ENCODE results near the gene COL9A3.

The COL9A3 gene

DNA sequence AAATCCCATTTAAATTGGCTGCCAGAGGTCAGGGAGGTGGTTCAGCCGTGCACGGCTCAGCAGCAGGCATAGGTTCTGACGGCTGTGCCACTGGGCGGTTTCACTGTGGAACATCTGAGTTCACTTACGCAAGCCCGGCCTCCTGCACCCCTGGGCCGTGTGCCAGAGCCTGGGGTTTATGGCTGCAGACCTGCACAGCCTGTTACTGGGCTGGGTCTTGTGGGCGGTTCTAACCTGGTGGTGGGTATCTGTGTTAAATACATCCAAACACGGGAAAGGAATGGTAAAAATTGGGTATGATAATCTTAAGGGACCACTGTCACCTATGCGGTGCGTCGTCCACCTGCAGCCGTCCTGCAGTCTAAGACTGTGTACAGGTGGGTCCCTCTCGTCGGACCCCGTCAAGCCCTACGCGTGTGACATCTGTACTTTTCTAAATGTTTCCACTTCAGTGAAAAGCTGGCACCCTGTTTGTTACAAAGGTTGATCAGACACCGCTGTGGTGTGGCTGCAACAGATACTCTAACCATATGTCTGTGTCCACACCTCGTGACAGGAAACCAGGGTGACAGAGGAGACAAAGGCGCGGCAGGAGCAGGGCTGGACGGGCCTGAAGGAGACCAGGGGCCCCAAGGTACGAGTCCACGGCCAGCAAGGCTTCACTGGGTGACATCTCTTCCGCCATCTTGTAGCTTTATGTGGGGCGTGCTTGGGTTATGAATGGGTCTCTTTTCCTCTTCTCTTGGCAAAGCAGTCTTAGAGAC, 21.5 kb downstream of the COL9A3 start:
- DNase-seq (ENCODE audit: low read depth) = peak; percentile 47
- no peak overlapping the region for H3K4me3 ChIP-seq (ENCODE audit: control insufficient read depth, low read depth, low read length)
- TF ChIP-seq, protein P1, sequence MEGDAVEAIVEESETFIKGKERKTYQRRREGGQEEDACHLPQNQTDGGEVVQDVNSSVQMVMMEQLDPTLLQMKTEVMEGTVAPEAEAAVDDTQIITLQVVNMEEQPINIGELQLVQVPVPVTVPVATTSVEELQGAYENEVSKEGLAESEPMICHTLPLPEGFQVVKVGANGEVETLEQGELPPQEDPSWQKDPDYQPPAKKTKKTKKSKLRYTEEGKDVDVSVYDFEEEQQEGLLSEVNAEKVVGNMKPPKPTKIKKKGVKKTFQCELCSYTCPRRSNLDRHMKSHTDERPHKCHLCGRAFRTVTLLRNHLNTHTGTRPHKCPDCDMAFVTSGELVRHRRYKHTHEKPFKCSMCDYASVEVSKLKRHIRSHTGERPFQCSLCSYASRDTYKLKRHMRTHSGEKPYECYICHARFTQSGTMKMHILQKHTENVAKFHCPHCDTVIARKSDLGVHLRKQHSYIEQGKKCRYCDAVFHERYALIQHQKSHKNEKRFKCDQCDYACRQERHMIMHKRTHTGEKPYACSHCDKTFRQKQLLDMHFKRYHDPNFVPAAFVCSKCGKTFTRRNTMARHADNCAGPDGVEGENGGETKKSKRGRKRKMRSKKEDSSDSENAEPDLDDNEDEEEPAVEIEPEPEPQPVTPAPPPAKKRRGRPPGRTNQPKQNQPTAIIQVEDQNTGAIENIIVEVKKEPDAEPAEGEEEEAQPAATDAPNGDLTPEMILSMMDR (conservative IDR thresholded peaks at IDR 0.05; ENCODE audit: control insufficient read depth, insufficient read depth, low read depth, low read length) = no peak

- TF ChIP-seq, protein P1 (conservative IDR thresholded peaks at IDR 0.05; ENCODE audit: control insufficient read depth, insufficient read depth, low read depth, low read length) = no peak
- H3K4me3 ChIP-seq (ENCODE audit: control insufficient read depth, low read depth, low read length) = no peak overlapping the region
- no peak for DNase-seq (ENCODE audit: low read depth)
These were observed 22.4 kb downstream of the COL9A3 start for GRCh38 chr20:62839261-62839660.

GRCh38 chr20:62839816-62840215, 23.0 kb downstream of the COL9A3 start:
- H3K4me3 ChIP-seq (ENCODE audit: control insufficient read depth, low read depth, low read length) = no peak overlapping the region
- DNase-seq (ENCODE audit: low read depth) = no peak
- TF ChIP-seq, protein P1 (conservative IDR thresholded peaks at IDR 0.05; ENCODE audit: control insufficient read depth, insufficient read depth, low read depth, low read length) = no peak

- no peak overlapping the region for H3K4me3 ChIP-seq (ENCODE audit: control insufficient read depth, low read depth, low read length)
- no peak for DNase-seq (ENCODE audit: low read depth)
- TF ChIP-seq, protein P1 (conservative IDR thresholded peaks at IDR 0.05; ENCODE audit: control insufficient read depth, insufficient read depth, low read depth, low read length) = no peak
These were observed 23.7 kb downstream of the COL9A3 start for GRCh38 chr20:62840244-62841197.

GRCh38 chr20:62841705-62842212, 24.9 kb downstream of the COL9A3 start:
- no peak for DNase-seq (ENCODE audit: low read depth)
- no peak overlapping the region for H3K4me3 ChIP-seq (ENCODE audit: control insufficient read depth, low read depth, low read length)
- TF ChIP-seq, protein P1 (conservative IDR thresholded peaks at IDR 0.05; ENCODE audit: control insufficient read depth, insufficient read depth, low read depth, low read length) = no peak

DNA sequence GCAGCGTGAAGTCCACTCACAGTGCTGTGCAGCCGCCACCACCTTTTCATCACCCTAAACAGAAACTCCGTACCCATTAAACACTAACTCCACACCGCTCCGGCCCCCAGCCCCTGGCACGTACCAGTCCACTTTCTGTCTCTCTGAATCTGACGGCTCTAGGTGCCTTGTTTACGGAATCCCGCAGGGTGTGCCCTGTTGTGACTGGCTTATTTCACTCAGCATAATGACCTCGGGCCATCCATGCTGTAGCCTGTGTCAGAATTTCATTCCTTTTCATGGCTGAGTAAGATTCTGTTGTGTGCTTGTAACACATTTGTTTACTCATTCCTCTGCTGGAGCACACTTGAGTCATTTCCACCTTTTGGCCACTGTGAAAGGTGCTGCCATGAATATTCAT, 26.8 kb downstream of the COL9A3 start:
- no peak overlapping the region for H3K4me3 ChIP-seq (ENCODE audit: control insufficient read depth, low read depth, low read length)
- DNase-seq (ENCODE audit: low read depth) = no peak
- TF ChIP-seq, protein P1 (conservative IDR thresholded peaks at IDR 0.05; ENCODE audit: control insufficient read depth, insufficient read depth, low read depth, low read length) = no peak
